Islet of Langerhans (tissue), 1 donor: Measurements from ENCODE around the gene SERPINA12.
"Not testable (repeated sequence)": the region's sequence is repeated elsewhere in the genome, so short reads cannot be mapped to it uniquely, and the experiment has no call there.

Source experiments
- FAIRE-seq: peaks from one replicate; lab custom pipeline; 2011; peaks lifted over from hg19 to GRCh38; lab: Jason Lieb, UNC

Gene SERPINA12

GRCh38 chr14:94538070-94538740, 28.9 kb upstream of the SERPINA12 start:
- FAIRE-seq: no peak

- FAIRE-seq: no peak
Observed at GRCh38 chr14:94536836-94537235, 27.6 kb upstream of the SERPINA12 start.

- no peak for FAIRE-seq
Observed at GRCh38 chr14:94535506-94535905, 26.2 kb upstream of the SERPINA12 start.

DNA sequence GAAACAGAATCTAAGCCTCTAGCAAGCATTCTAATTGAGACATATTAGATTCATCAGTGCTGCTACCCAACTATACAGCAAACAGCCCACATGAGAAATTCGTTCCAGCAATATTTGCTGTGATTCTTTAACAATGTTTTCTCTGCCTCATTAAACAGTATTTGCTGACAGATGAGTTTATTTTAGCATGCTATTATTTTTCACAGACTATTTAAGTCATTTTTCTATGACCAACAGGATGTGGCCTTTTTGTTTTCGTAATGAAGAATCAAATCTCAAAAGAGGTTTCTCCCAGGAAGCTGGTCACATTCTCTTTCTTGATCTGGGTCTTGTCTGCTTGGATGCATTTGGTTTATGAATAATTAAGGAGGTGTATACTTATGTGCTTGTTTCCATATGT, 23.2 kb upstream of the SERPINA12 start:
- FAIRE-seq: peak; percentile 21

GRCh38 chr14:94531187-94531586, 21.9 kb upstream of the SERPINA12 start:
- no peak for FAIRE-seq

DNA sequence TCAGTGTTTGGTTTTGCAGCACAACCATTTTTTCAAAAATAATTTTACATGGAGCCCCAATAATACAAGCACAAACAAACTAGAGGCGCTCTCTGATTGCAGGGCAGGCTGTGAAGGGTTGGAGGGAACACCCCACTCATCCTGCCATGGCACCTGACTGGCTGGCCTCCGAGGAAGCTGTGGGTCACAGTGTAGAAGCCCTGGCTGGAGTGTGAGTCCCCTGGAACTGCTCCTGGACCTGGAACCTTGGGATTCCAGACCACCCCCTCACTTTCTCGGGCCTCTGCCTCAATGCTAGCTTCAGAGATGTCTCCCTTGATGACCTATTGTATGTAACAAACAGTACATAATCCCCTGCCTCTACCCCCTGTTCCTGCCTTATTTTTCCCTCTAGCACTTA, 14.8 kb upstream of the SERPINA12 start:
- no peak for FAIRE-seq

DNA sequence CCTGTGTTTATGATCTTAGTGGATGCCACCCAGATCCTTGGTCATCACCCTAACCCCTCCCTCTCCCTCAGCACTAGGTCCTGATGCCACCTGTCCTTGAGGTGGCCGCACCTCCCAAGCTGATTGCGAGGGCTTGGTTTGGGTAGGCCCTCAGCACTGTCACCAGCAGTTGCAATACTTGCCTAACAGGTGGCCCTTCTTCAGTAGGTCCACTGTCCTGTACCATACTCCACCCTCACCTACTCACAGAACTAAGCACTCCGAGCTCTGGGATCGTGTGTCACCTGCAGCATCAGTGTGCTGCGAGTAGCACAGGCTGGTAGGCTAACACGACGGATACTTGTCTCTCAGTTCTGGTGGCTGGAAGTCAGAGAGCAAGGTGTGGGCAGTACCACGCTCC, 14.0 kb upstream of the SERPINA12 start:
- FAIRE-seq: no peak

GRCh38 chr14:94522115-94522724, 13.0 kb upstream of the SERPINA12 start:
- FAIRE-seq: no peak

DNA sequence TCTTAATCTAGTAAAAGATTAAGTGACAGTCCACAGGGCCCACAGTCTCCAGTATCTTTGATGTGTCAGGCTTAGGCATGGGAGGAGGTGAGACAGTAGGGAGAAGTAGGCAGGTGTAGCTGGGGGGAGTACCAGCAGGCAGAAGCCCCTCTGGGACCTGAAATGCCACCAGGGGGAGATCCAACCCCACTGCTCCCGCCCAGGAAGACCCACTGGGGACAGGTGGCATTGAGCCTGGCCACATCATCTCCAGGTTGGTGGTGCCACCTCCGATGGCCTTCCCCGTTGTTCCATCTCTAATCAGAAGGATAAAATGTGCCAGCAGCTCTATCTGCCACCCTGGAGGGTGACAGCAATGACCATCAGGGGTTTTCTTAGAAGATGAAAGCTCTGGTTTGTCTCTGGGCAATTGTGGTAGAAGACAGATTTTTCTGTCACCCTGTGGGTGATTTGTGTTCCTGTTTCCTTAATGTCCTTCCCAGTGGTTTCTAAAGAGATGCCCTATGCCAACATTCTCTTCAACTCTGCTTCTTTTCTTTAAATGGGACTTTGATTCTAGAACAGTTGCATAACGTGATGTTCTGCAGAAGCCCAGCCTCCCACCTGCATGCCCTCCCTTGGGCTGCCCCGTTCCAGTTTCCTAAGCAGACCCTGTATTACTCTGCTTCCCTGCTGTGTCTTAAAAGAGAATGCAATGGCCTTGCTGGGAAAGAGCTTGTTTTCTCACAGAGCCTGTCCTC, 12.3 kb upstream of the SERPINA12 start:
- FAIRE-seq: no peak

- no peak for FAIRE-seq
Observed at GRCh38 chr14:94517641-94518257, 8.5 kb upstream of the SERPINA12 start.

DNA sequence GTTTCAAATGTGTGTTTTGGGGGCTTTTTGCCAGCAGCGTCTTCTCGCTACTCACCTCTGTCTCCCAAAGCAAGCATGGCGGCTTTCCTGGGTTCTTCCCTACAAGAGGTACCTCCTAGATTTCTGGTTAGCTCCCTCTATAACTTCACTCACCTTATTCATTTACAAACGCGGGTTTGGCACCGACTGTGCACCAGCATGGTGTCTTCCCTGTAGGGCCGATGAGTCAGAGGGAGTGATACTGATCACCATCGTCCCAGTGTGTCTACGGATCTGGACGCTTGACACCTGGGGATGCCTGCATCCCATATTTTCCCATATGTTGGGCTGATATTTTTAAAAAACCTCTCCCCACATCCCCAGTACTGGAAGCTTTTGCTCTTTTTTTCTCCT, 8.0 kb upstream of the SERPINA12 start:
- FAIRE-seq: no peak

DNA sequence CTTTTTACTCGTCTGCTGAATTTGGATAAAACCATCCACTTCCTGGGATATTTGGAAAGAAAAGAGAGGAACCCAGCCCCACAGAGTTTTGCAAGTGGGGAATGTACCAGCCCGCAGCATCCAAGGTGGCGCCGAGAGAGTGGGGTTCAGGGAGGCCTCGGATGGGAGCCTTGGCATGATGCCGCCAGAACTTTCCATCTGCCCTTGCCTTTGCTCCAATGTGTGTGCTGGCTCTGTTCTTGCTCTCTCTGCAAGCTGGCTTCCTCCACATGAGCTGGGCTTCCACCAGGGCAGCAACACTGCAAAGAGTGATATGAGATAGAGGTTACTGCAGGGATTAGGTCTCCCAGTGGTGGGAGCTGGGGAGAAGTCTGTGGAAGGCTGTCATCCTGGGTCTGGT, 6.6 kb upstream of the SERPINA12 start:
- no peak for FAIRE-seq

DNA sequence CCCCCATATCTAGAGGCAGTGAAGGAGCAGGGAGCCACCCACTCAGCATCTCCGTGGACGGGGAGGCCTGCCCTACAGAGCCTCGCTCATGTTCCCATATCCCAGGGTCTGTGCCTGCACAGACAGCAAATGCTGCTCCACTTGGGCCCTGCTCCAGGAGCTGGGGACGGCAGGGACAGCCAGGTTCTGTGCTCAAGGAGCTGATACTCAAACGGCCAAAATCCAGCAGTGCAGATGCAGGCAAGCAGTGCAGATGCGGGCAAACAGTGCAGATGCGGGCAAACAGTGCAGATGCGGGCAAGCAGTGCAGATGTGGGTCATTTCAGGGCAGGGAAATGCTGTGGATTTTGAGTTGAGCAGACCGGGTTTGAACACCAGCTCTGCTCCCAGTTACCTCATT, 6.2 kb upstream of the SERPINA12 start:
- FAIRE-seq: no peak

DNA sequence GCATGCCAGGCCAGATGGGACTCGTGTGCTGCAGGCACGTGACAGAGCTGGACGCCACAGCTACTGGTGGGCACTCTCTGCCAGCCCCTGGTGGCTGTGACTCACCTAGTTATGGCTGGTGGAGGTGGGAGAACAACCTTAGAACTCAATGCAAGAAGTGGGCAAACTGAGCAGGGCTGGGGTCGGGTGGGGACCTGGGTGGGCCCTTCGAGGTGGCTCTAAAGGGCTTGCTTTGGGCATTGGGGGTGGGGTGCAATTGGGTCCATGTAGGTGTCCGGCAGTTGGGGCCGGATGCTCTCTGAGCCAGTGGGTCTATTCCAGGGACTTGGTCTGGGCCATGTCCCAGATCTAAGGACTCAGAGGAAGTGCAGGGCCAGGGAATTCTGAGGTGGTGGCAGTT, 5.1 kb upstream of the SERPINA12 start:
- FAIRE-seq: no peak

GRCh38 chr14:94510481-94510880, 1.2 kb upstream of the SERPINA12 start:
- not testable (repeated sequence) for FAIRE-seq

- FAIRE-seq: no peak
Observed at GRCh38 chr14:94505641-94506040, 3.6 kb downstream of the SERPINA12 start.

GRCh38 chr14:94505206-94505605, 4.1 kb downstream of the SERPINA12 start:
- FAIRE-seq: no peak

DNA sequence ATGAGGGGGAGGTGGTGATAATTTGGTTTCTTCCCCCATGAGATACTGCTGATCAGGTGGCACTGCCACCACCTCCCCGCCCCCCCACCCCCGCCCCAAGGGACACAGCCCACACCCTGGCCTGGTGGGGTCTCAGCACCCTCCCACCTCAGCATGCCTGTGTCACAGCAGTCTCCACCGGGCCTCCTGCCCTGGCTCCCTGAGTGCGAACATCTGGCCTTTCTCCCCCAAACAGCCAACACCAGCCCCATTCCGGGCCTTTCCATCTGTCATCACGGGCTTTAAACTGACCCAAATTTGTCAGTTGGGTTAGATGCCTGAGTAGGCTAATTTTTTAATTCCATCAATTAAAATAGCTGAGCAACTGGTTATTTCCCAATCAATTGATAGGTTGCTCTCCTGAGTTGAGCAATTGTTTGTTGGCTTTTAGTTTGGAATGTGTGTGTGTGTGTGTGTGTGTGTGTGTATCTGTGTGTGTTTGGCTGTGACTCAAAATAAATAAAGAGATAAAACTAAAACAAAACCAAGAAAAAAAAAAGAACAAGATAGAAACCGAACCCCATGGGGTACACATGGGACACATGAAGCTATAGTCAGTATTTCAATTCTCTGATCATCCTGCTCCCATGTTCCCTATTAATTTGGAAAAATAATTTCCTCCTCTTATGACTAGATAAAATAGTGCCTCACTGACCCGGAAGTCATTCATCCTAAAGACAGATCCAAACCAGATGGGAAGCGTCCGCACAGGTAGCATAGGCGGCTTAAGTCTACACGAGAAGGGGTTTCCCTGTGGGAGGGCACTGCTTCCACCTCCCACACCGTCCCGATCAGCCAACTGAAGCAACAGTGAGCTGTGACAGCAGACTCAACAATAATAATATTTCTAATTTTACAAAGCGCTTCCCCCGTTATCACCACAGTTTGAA, 7.4 kb downstream of the SERPINA12 start:
- FAIRE-seq: no peak

- no peak for FAIRE-seq
Observed at GRCh38 chr14:94500264-94500663, 9.0 kb downstream of the SERPINA12 start.

- FAIRE-seq: no peak
Observed at GRCh38 chr14:94499673-94500072, 9.6 kb downstream of the SERPINA12 start.

GRCh38 chr14:94498215-94498614, 11.1 kb downstream of the SERPINA12 start:
- FAIRE-seq: no peak

GRCh38 chr14:94494085-94494484, 15.2 kb downstream of the SERPINA12 start:
- no peak for FAIRE-seq
